Ovary (tissue), 3 donors: Measurements from ENCODE around the gene RRP1B.

ENCODE experiments used
- CTCF ChIP-seq, 3 donors: fragments of 450-650 bp in 2 of 3; fragments of 200-600 bp in 1 of 3; IDR thresholded peaks; one replicate each; pipeline versions ENCODE4 v1.5.1 to v1.8.0; 2016 to 2022; ENCODE audit warnings: antibody characterized with exemption in 3 of 3, mild to moderate bottlenecking in 1 of 3
- EP300 ChIP-seq: sonication (generic); formaldehyde crosslinking; IDR thresholded peaks from one replicate; pipeline ENCODE4 v1.6.1; 2017; ENCODE audit warnings: antibody characterized with exemption
- POLR2A ChIP-seq: fragments of 450-650 bp; IDR thresholded peaks from one replicate; pipeline ENCODE4 v1.6.1; 2017; ENCODE audit warnings: antibody characterized with exemption, mild to moderate bottlenecking, moderate library complexity
- donor health status: DM: no; HTN: no; CAD: no.

DNA sequence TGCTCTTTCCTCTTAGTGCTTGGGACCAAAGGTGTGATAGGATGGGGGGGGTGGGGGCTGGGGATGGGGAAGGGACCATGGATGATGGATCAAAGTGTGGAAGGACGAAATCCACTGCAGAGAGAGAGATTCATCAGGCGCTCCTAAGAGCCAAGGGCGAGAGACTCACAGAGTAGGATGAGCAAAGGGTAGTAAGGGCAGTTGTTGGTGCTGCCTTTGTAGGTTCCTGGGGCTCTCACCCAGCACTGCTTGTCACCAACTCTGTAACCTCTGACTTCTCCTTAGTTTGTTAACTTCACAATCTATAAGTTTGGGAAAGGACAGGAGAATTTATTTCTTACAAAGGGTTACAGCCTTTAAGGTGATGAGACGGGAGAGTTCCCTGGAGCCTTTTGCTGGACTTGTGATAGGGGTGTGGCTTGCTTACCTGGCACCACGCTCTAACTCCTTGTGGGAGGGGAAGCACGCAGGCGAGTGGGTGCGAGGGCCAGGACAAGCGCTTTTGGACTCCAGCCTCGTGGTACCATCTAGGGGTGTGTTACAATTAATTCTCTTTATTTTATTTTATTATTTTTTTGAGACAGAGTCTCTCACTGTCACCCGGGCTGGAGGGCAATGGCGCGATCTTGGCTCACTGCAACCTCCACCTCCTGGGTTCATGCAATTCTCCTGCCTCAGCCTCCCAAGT is 58.0 kb downstream of the RRP1B start:
- TF ChIP-seq EP300, result no peak
- no peak for TF ChIP-seq CTCF (IDR thresholded peaks at IDR 0.05)
- TF ChIP-seq POLR2A, result no peak
